ENCODE measurements around the gene ABCB8.

DNA sequence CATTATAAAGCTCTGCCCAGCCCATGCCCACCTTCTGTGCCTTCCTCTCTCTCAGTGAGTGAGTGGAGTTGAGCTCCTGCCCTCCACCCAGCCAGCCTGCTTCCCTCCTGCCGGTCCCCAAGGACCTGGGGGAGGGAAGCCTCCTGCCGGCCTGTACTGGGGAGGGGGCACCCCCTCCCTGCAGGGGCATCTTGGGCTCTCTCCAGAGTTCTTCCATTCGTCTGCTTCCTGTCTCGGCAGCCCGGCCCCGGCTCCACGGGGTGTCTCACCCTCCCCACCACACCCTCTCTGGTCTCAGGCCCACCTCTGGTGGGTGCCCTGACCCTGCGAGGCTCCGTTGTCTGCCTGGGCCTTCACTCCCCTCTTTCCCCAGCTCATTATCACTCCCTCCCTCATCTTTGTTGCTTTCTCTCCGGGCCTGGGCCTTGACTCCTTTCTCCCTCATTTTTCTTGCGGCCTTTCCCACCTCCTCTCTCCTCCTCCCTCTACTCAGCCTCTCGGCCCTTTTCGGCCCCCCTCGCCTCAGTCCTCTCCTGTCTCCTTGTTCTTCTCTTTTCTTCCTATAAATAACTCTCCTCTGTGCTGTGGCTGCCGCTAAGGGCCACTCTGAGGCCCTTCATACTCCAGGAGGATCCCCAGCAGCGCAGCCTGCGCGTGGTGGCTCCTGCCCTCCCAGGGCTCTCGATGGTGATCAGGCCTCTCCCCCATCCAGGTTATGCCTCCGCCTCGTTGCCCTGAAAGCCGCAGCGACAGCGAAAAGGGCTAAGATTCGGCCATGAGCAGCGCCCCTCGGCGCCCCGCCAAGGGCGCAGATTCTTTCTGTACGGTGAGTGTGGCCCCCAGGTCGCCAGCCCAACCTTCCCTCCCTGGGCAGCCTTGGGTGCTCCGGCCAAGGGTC, 33.2 kb downstream of the ABCB8 start:
- TF ChIP-seq, protein P1, sequence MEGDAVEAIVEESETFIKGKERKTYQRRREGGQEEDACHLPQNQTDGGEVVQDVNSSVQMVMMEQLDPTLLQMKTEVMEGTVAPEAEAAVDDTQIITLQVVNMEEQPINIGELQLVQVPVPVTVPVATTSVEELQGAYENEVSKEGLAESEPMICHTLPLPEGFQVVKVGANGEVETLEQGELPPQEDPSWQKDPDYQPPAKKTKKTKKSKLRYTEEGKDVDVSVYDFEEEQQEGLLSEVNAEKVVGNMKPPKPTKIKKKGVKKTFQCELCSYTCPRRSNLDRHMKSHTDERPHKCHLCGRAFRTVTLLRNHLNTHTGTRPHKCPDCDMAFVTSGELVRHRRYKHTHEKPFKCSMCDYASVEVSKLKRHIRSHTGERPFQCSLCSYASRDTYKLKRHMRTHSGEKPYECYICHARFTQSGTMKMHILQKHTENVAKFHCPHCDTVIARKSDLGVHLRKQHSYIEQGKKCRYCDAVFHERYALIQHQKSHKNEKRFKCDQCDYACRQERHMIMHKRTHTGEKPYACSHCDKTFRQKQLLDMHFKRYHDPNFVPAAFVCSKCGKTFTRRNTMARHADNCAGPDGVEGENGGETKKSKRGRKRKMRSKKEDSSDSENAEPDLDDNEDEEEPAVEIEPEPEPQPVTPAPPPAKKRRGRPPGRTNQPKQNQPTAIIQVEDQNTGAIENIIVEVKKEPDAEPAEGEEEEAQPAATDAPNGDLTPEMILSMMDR (IDR thresholded peaks at IDR 0.05), result no peak
- no peak for TF ChIP-seq POLR2A (IDR thresholded peaks at IDR 0.05)
